RWPE2 (cell line): ENCODE measurements around the gene SLC10A3.
A peak's percentile ranks its signal among the peaks of the same experiment; 100 is the strongest.

Experiments used
- ATAC-seq: fragments of 200-7000 bp; cut with Tn5 transposase; 3 replicates; pipeline ENCODE4 v1.9.1; 2021; ENCODE audit warnings: low read depth
- DNase-seq: peaks from one replicate; pipeline ENCODE4 v3.0.0-alpha.2; 2020; ENCODE audit warnings: low spot score
- H3K27ac ChIP-seq: fragments of 450-650 bp; 2 replicates; pipeline ENCODE4 v1.5.1; 2017; ENCODE audit warnings: mild to moderate bottlenecking; ENCODE audit not compliant: poor library complexity, severe bottlenecking
- H3K27me3 ChIP-seq: fragments of 250-450 bp; sonication (Bioruptor Pico); 2 replicates; pipeline ENCODE4 v1.5.1; 2021; ENCODE audit warnings: mild to moderate bottlenecking, moderate library complexity; ENCODE audit not compliant: insufficient read depth, poor library complexity, severe bottlenecking
- H3K36me3 ChIP-seq: fragments of 250-450 bp; sonication (Bioruptor Pico); 2 replicates; pipeline ENCODE4 v1.5.1; 2020; ENCODE audit warnings: low read depth, mild to moderate bottlenecking, moderate library complexity
- H3K4me1 ChIP-seq: fragments of 250-450 bp; sonication (Bioruptor Pico); 2 replicates; pipeline ENCODE4 v1.5.1; 2021; ENCODE audit warnings: mild to moderate bottlenecking, moderate library complexity; ENCODE audit not compliant: insufficient read depth, poor library complexity, severe bottlenecking
- H3K4me3 ChIP-seq: fragments of 250-450 bp; sonication (Bioruptor Pico); 2 replicates; pipeline ENCODE4 v1.5.1; 2021; ENCODE audit warnings: mild to moderate bottlenecking, moderate library complexity; ENCODE audit not compliant: severe bottlenecking
- H3K9me3 ChIP-seq: fragments of 250-450 bp; sonication (Bioruptor Pico); 2 replicates; pipeline ENCODE4 v1.5.1; 2021; ENCODE audit warnings: mild to moderate bottlenecking, moderate library complexity; ENCODE audit not compliant: severe bottlenecking
- TF ChIP-seq, protein P1 (sequence below): fragments of 450-650 bp; IDR thresholded peaks from one replicate; pipeline ENCODE4 v1.5.1; 2017; ENCODE audit warnings: mild to moderate bottlenecking, moderate library complexity; ENCODE audit not compliant: poor library complexity, severe bottlenecking

SLC10A3 gene

DNA sequence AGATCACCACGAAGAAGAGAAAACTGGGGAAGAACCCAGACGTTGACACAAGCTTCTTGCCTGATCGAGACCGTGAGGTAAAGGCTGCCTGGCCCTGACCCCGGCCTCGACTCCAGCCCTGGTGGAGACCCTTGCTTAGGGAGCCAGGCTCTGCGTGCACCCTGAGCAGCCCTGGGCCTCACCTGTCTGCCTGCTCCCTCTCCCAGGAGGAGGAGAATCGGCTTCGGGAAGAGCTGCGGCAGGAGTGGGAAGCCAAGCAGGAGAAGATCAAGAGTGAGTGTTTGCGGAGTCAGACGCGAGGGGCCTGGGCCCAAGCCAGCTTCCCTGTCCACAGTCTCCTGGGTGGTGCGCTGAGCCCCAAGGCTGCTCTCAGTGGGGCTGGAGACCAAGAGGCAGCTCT is 41.9 kb downstream of the SLC10A3 start:
- DNase-seq (no peak), ATAC-seq (no peak)
- TF ChIP-seq, protein P1, sequence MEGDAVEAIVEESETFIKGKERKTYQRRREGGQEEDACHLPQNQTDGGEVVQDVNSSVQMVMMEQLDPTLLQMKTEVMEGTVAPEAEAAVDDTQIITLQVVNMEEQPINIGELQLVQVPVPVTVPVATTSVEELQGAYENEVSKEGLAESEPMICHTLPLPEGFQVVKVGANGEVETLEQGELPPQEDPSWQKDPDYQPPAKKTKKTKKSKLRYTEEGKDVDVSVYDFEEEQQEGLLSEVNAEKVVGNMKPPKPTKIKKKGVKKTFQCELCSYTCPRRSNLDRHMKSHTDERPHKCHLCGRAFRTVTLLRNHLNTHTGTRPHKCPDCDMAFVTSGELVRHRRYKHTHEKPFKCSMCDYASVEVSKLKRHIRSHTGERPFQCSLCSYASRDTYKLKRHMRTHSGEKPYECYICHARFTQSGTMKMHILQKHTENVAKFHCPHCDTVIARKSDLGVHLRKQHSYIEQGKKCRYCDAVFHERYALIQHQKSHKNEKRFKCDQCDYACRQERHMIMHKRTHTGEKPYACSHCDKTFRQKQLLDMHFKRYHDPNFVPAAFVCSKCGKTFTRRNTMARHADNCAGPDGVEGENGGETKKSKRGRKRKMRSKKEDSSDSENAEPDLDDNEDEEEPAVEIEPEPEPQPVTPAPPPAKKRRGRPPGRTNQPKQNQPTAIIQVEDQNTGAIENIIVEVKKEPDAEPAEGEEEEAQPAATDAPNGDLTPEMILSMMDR: no peak
- H3K27me3 ChIP-seq: no peaks in the 10 kb centered on the region
- no peak overlapping the region for H3K27ac ChIP-seq
- no peak overlapping the region for H3K4me3 ChIP-seq
- H3K9me3 ChIP-seq: no peaks in the 10 kb centered on the region
- H3K36me3 ChIP-seq: 0 out of 2 replicates have a peak, but pooled peaks cover 3% of the 10 kb centered on the region
- H3K4me1 ChIP-seq: no peaks in the 10 kb centered on the region

DNA sequence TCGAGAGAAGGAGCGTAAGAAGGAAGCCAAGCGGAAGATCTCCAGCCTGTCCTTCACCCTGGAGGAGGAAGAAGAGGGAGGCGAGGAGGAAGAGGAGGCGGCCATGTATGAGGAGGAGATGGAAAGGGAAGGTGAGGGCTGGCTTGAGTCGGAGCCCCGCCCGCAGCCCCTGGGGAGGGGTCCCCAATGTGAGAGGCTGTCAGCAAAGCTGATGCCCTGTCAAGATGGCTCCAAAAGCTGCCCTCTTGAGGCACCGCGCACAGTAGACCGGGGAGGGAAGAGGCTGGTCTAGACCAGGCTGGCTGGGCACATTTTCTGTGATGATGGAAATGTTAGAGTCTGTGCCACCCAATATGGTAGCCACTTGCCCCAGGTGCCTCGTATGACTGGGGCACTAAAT is 44.0 kb downstream of the SLC10A3 start:
- Histone ChIP-seq H3K4me3 (no peak overlapping the region), H3K36me3 (peaks cover 16% of the 10 kb centered on the region), H3K4me1 (no peaks in the 10 kb centered on the region), H3K9me3 (no peaks in the 10 kb centered on the region), H3K27me3 (no peaks in the 10 kb centered on the region), H3K27ac (no peak overlapping the region)
- ATAC-seq (no peak), DNase-seq (no peak)
- TF ChIP-seq, protein P1: no peak

DNA sequence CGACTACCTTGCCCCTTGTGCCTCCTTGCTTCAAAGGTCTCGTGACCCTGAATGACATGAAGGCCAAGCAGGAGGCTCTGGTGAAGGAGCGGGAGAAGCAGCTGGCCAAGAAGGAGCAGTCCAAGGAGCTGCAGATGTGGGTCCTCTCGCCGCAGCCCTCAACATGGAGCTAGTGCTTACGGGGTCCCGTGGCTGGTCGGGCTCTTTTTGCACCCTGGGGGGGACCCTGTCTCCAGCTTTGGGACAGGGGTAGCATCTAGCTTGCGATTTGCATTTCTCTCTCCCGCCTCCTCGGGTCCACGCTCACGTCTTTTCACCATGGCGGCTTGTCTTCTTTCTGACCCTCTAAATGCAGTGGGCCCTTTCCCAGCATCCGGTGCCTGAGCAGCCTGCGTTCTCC is 44.7 kb downstream of the SLC10A3 start:
- peaks cover 16% of the 10 kb centered on the region for H3K36me3 ChIP-seq
- no peak overlapping the region for H3K27ac ChIP-seq
- TF ChIP-seq, protein P1: no peak
- H3K4me1 ChIP-seq: no peaks in the 10 kb centered on the region
- no peaks in the 10 kb centered on the region for H3K9me3 ChIP-seq
- H3K4me3 ChIP-seq: no peak overlapping the region
- ATAC-seq (no peak), DNase-seq (no peak)
- H3K27me3 ChIP-seq: no peaks in the 10 kb centered on the region

DNA sequence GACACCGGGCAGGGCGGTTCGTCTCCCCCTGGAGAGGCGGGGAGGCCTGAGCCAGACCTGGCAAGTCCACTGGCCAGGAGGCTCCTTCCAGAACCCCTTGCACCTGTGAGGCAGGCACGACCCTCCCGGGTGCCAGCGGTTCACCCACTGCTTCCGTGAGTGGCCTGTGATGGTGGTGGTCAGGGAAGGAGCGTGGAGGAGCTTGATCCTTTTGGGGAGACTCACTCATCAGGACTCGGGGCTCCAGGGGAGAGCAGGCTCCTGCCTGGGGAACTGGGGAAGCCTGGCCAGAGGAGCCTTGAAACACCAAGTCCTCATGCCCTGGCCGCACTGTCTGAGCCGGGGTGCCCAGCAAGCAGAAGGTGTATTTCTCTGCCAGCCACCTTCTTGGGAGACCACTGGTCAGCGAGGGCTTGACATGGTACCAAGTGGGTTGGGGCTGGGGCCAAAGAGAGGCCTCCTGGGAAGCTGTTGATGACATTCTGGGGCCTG is 45.6 kb downstream of the SLC10A3 start:
- peak overlapping the region; percentile 84 for H3K4me3 ChIP-seq
- H3K27me3 ChIP-seq: no peaks in the 10 kb centered on the region
- no peaks in the 10 kb centered on the region for H3K9me3 ChIP-seq
- peaks cover 22% of the 10 kb centered on the region for H3K36me3 ChIP-seq
- ATAC-seq: peak; percentile 13; the same call in 1 of the 3 replicates
- TF ChIP-seq, protein P1: no peak
- no peaks in the 10 kb centered on the region for H3K4me1 ChIP-seq
- H3K27ac ChIP-seq: peak overlapping the region; percentile 55
- no peak for DNase-seq

DNA sequence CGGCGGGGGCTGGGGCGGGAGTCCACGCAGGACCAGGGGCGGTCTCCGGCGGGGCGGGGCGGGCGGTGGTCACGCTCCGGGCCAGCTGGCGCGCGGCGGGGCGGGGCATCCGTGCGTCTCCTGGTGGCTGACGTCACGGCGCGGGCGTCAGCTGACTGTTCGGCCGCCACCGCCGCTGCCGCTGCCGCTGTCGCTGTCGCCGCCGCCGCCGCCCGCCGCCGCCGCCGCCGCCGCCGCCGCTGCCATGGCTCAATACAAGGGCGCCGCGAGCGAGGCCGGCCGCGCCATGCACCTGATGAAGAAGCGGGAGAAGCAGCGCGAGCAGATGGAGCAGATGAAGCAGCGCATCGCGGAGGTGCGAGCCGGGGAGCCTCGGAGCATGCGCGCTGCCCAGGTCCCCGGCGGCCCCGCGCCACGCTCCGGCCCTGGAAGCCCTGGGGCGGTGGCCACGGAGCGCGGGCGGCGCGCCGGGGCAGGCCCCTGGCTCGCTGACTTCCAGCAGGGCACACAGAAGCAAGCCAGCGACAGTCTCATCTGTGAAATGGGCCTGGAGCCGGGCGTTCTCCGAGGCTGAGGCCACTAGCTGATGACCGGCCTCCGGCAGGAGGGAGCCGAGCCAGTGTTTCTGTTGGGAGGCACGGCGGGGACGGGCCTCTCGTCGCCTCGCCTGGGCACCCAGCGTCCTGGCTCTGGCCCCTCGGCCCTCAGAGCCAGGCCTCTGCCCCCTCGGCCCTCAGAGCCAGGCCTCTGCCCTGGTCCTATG is 46.3 kb downstream of the SLC10A3 start, which contains the start of gene FAM50A:
Gene FAM50A, plus strand, starts transcription at position 150 of the 763 bp plus-strand sequence. Its CDS starts 95 bp downstream, at position 245.
- Histone ChIP-seq H3K4me3 (peak within 1 kb of the TSS; percentile 84), H3K27me3 (no peaks in the 10 kb centered on the region), H3K36me3 (peaks cover 22% of the 10 kb centered on the region), H3K9me3 (no peaks in the 10 kb centered on the region), H3K4me1 (no peaks in the 10 kb centered on the region), H3K27ac (peak within 1 kb of the TSS; percentile 55)
- TF ChIP-seq, protein P1: no peak
- DNase-seq (no peak), ATAC-seq (peak; percentile 50)
